GM19452 (cell line): ENCODE data around the gene DAPP1.

Experiments used
- ATAC-seq: cut with Tn5 transposase; IDR thresholded peaks from one replicate; pipeline ENCODE4 v1.9.1; 2021; ENCODE audit not compliant: unreplicated experiment

The DAPP1 gene

GRCh38 chr4:99894161-99894997, 77.8 kb downstream of the DAPP1 start, which contains the start of gene LAMTOR3:
Gene LAMTOR3, minus strand, starts transcription at chr4:99894427. Its CDS starts 464 bp downstream, at chr4:99893963.
- ATAC-seq: peak; percentile 99

GRCh38 chr4:99894998-99895397, 78.4 kb downstream of the DAPP1 start:
- ATAC-seq: no peak

DNA sequence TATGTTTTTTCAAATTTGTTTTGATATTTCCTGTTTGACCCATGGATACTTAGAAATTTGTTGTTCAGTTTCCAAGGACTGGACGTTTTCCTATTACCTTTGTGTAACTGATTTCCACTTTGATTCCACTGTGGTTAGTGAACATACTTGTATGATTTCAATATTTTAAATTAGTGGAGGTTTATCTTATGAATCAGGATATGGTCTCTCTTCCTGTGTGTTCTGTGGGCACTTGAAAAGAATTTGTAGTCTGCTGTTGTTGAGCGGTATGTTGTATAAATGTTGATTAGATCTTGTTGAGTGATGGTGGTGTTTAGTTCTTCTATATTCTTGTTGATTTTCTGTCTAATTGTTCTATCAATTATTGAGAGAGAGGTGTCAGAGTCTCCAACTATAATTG, 98.8 kb downstream of the DAPP1 start:
- ATAC-seq: no peak

DNA sequence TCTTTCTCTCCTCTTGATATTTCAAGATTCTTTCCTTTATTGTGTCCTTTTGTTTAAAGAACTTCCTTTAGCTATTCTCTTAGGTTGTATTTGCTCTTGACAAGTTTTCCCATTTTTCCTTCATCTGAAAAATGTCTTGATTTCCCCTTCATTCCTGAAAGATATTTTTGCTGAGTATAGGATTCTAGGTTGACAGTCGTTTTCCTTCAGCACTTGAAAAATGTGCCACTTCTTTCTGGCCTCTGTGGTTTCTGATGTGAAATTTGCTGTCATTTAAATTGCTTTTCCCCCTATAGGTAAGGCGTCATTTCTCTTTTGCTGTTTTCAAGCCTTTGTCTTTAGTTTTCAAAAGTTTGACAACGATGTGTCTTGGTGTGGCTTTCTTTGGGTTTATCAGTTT, 100.9 kb downstream of the DAPP1 start:
- ATAC-seq: no peak

- ATAC-seq: no peak
These were observed 102.0 kb downstream of the DAPP1 start for GRCh38 chr4:99918656-99919055.
